ENCODE measurements around the gene TRIM15. TPM values are rescaled to one million over a fixed set of nuclear protein-coding genes. Genes with fewer than 3 reads are reported as not detected.
A peak's percentile ranks its signal among the peaks of the same experiment; 100 is the strongest.

TRIM15 gene
- total RNA-seq, 1 donor from 2014 or later, result not detected

DNA sequence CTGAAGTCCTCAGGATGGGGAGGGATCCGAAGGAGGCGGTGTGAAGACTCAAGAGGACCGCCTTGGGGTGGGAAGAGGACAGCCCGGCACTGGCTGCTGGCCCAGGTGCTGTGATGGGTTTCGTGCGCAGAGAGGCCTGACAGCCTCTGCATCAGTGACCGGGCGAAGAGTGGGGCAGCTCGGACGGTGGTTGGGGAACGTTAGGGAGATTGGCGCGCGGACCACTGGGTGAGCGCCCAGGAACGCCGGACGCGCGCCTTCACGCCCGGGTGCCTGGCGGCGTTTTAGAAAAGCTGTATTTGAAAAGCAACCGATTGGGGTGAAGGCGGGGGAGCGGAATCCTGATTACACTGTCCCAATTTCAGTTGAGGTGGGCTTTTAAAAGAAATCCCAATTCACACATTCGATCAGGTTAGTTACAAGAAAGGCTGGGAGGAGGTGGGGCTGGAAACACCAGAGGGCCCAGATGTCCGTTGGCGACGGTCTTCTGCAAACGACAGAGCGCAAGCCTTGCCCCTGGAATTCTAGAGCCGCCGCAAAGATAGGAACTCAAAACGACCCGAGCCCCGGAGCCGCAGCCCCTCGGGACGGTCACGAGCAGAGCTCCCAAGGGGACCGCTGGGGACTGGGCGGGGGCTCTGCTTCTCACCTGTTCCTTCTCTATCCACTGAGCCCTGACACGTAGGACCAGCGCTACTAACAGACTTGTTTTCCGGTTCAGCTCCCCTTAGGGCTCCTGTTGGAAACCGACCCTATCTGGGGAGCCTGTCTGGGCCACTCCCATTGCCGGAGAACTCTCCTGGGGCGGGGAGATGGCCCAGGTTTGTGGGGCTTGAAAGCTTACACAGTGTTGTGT lies 35.9 kb upstream of the TRIM15 start:
- TF ChIP-seq, protein P1, sequence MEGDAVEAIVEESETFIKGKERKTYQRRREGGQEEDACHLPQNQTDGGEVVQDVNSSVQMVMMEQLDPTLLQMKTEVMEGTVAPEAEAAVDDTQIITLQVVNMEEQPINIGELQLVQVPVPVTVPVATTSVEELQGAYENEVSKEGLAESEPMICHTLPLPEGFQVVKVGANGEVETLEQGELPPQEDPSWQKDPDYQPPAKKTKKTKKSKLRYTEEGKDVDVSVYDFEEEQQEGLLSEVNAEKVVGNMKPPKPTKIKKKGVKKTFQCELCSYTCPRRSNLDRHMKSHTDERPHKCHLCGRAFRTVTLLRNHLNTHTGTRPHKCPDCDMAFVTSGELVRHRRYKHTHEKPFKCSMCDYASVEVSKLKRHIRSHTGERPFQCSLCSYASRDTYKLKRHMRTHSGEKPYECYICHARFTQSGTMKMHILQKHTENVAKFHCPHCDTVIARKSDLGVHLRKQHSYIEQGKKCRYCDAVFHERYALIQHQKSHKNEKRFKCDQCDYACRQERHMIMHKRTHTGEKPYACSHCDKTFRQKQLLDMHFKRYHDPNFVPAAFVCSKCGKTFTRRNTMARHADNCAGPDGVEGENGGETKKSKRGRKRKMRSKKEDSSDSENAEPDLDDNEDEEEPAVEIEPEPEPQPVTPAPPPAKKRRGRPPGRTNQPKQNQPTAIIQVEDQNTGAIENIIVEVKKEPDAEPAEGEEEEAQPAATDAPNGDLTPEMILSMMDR (IDR thresholded peaks at IDR 0.05; ENCODE audit: unreplicated experiment), result no peak
- H3K36me3 Mint-ChIP-seq, result no peaks in the 10 kb centered on the region
- no peak overlapping the region for H3K27ac Mint-ChIP-seq
- H3K4me3 Mint-ChIP-seq, result peak overlapping the region; percentile 41
- no peaks in the 10 kb centered on the region for H3K9me3 Mint-ChIP-seq
- peaks cover 98% of the 10 kb centered on the region for H3K27me3 Mint-ChIP-seq (ENCODE audit: low read depth)
- DNase-seq (ENCODE audit: low spot score in 2 of 2, unreplicated experiment in 2 of 2), result no peak
- H3K4me1 Mint-ChIP-seq, result peaks cover 6% of the 10 kb centered on the region

DNA sequence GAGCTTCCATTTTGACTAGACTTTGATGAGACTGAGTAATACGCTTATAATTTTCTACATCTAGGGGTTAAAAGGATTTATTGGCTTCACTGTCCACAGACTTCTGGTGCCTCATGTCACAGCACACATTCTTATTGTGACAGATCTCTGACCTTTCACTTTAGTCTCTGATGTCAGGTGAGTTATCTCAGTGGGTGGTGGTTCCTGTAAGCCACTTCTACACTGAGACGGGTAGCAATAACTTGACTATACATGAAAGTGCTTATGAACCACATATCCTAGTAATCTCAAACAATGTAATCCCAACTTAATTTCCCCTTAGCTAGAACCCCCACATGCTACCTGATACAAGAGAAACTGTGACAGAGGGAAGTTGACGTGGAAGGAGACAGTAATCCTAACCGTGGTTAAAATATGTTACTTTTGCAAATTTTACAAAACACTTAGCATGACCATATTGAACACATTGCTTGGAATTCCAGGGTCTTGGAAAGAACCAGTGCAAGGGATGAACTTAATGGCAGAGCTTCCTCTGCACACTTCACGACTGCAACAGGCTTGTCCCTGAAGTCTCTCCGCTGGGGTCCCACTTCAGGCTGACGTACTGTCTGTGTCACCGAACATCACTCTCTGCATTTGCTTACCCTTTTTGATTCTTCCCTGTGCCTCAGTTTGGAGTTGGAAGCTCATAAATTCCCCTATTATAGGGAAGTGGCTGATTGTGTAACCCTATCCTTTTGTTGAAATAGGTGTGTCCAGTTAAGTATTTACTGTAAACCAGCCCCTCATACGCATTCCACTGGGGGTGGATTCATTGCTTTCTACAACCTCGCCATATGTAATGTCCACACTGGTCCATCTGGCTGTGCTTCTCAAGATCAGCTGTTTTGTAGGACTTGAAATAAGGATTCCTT lies 33.8 kb upstream of the TRIM15 start:
- H3K4me3 Mint-ChIP-seq, result no peak overlapping the region
- no peaks in the 10 kb centered on the region for H3K9me3 Mint-ChIP-seq
- H3K4me1 Mint-ChIP-seq, result peaks cover 6% of the 10 kb centered on the region
- H3K27ac Mint-ChIP-seq, result no peak overlapping the region
- no peaks in the 10 kb centered on the region for H3K36me3 Mint-ChIP-seq
- peaks cover 96% of the 10 kb centered on the region for H3K27me3 Mint-ChIP-seq (ENCODE audit: low read depth)
- no peak for DNase-seq (ENCODE audit: low spot score in 2 of 2, unreplicated experiment in 2 of 2)
- TF ChIP-seq, protein P1 (IDR thresholded peaks at IDR 0.05; ENCODE audit: unreplicated experiment), result no peak

DNA sequence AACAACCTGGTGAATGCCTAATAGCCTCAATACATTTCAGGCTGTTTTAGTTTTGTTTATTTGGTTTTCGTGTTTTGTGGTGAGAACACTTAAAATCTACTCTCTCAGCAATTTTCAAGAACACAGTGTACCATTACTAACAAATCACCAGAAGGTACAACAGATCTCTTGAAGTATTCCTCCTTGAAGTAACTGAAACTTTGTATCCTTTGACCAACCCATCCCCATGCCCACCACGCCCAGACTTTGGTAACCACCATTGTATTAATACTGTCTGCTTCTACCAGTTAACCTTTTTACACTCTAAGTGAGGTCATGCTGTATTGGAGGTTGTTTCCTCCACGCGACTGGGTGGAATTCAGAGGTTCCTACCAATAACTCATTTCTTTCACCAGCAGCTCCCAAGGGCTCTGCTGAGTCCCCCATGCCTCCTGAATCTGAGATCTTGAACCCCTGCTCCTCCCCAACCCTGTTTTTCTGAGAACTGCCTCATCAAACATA lies 33.1 kb upstream of the TRIM15 start:
- no peak for DNase-seq (ENCODE audit: low spot score in 2 of 2, unreplicated experiment in 2 of 2)
- Mint-ChIP-seq H3K4me1 (peaks cover 6% of the 10 kb centered on the region), H3K27ac (no peak overlapping the region), H3K27me3 (ENCODE audit: low read depth) (peaks cover 93% of the 10 kb centered on the region), H3K9me3 (no peaks in the 10 kb centered on the region), H3K4me3 (no peak overlapping the region), H3K36me3 (no peaks in the 10 kb centered on the region)
- TF ChIP-seq, protein P1 (IDR thresholded peaks at IDR 0.05; ENCODE audit: unreplicated experiment), result no peak

DNA sequence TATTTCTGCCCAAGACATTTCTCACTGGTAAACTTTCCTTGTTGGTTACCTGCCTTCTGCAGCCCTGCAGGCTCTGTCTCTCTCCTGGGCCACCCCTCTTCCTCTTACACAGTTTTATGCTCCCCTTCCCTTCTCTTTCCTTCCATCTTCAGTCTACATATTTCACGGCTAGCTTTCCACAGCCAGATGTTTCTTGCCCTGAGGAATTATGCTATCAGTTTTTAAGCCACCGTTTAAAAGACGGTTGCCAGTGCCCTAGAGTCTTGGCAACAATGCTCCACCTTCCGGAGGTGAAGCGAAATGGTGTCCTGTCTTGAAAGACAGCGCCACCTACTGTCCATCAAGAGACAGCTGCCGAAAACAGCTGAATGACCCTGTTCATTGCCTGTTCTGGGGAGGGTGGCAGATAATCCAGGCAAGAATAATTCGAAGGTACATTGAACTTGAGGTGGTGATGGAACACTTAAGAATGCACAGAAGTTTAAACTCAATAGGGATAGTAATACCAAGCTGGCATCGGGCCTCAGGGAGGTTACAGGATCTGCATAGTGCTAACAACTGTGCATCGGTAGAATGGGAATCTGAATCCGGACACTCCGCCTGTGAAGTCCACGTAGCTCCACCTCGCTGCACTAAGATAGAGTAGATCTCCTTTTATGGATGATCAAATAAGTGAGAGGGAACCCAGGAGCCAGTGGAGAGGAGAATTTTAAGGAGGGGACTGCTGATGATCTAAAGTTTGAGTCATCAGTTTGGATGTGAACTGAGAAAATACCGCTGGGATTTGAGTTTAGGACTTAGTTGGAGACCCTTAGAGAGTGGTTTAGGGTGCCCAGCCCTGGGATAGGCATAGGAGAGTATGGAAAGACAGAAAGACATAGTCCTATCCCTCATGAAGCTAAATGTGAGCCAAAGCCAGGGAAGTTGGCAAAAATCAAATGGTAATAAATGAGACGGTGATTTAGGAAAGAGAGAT lies 32.2 kb upstream of the TRIM15 start:
- Mint-ChIP-seq H3K4me1 (peaks cover 6% of the 10 kb centered on the region), H3K27ac (no peak overlapping the region), H3K27me3 (ENCODE audit: low read depth) (peaks cover 93% of the 10 kb centered on the region), H3K36me3 (no peaks in the 10 kb centered on the region), H3K9me3 (no peaks in the 10 kb centered on the region), H3K4me3 (no peak overlapping the region)
- DNase-seq (ENCODE audit: low spot score in 2 of 2, unreplicated experiment in 2 of 2), result peak; percentile 37 to 53
- TF ChIP-seq, protein P1 (IDR thresholded peaks at IDR 0.05; ENCODE audit: unreplicated experiment), result peak; percentile 88

All from mesothelial cell of epicardium (in vitro differentiated cells).